H1 (cell line): ENCODE measurements around the gene C5orf22. TPM values are rescaled to one million over a fixed set of nuclear protein-coding genes. Genes with fewer than 3 reads are reported as not detected.

Experiments
- CTCF ChIA-PET: fragments of 300-600 bp; sonication (Branson Sonifier 250); formaldehyde crosslinking; loops from one replicate; lab custom pipeline; 2021; ENCODE audit not compliant: partially characterized antibody; lab: Charles Lee
- POLR2A ChIA-PET: fragments of 300-600 bp; sonication (Branson Sonifier 250); formaldehyde crosslinking; loops from one replicate; lab custom pipeline; 2021; ENCODE audit warnings: inconsistent platforms; ENCODE audit not compliant: partially characterized antibody; lab: Charles Lee
- DNase-seq, 2 experiments: peaks; one replicate each; pipeline versions ENCODE4 v3.0.0 to v3.0.0-alpha.2; 2010 to 2022; ENCODE audit warnings: low spot score in 2 of 2, low read depth in 1 of 2, mixed read lengths in 1 of 2
- FAIRE-seq: peaks from 2 replicates; lab custom pipeline; 2011; peaks lifted over from hg19 to GRCh38; lab: Jason Lieb, UNC
- H2AFZ ChIP-seq: 2 replicates; pipeline ENCODE4 v1.8.1; 2012; ENCODE audit warnings: low read length, inconsistent platforms
- H2AK5ac ChIP-seq: 2 replicates; pipeline ENCODE4 v1.6.1; 2013; ENCODE audit warnings: low read depth, low read length
- H2BK120ac ChIP-seq: replicated peaks from 2 replicates; pipeline ENCODE3; 2013; ENCODE audit warnings: low read depth, low read length, inconsistent platforms
- H2BK12ac ChIP-seq: 2 replicates; pipeline ENCODE4 v1.6.1; 2013; ENCODE audit warnings: low read depth, low read length
- H2BK15ac ChIP-seq: 2 replicates; pipeline ENCODE4 v1.6.1; 2013; ENCODE audit warnings: low read length
- H2BK20ac ChIP-seq: 2 replicates; pipeline ENCODE4 v1.6.1; 2013; ENCODE audit warnings: low read length
- H2BK5ac ChIP-seq: 2 replicates; pipeline ENCODE4 v1.6.1; 2013; ENCODE audit warnings: low read depth, low read length
- H3K14ac ChIP-seq: 2 replicates; pipeline ENCODE4 v1.6.1; 2013; ENCODE audit warnings: inconsistent platforms; ENCODE audit not compliant: insufficient read length
- H3K18ac ChIP-seq: 2 replicates; pipeline ENCODE4 v1.6.1; 2013; ENCODE audit warnings: low read length; ENCODE audit errors: extremely low read depth
- H3K23ac ChIP-seq: 2 replicates; pipeline ENCODE4 v1.6.1; 2013; ENCODE audit warnings: inconsistent platforms; ENCODE audit not compliant: insufficient read length
- H3K23me2 ChIP-seq: 2 replicates; pipeline ENCODE4 v1.6.1; 2013; ENCODE audit warnings: low read depth, low read length
- H3K27ac ChIP-seq: 2 replicates; pipeline ENCODE4 v1.6.1; 2011; ENCODE audit warnings: low read depth, low read length, inconsistent platforms
- H3K27me3 ChIP-seq, 4 experiments: replicated peaks in 1 of 4; 1 replicate in 1 of 4; 2 replicates in 3 of 4; pipeline versions ENCODE4 v1.6.1 to v1.8.1; 2011 to 2013; ENCODE audit warnings: low read length in 3 of 4, mild to moderate bottlenecking in 3 of 4, inconsistent platforms in 2 of 4, mixed read lengths in 2 of 4, moderate library complexity in 1 of 4; ENCODE audit not compliant: control insufficient read depth in 3 of 4, insufficient read depth in 3 of 4; ENCODE audit errors: extremely low read depth in 1 of 4
- H3K36me3 ChIP-seq, 4 experiments: 2 replicates each; pipeline versions ENCODE4 v1.6.1 to v1.8.1; 2011 to 2013; ENCODE audit warnings: mild to moderate bottlenecking in 4 of 4, low read length in 3 of 4, moderate library complexity in 2 of 4, control low read depth in 1 of 4, inconsistent platforms in 1 of 4; ENCODE audit not compliant: insufficient read depth in 4 of 4, control insufficient read depth in 2 of 4
- H3K4ac ChIP-seq: replicated peaks from 2 replicates; pipeline ENCODE3; 2013; ENCODE audit warnings: low read length, low read depth, mixed read lengths, inconsistent platforms; ENCODE audit not compliant: insufficient read length
- H3K4me1 ChIP-seq, 4 experiments: replicated peaks in 1 of 4; 1 replicate in 1 of 4; 2 replicates in 3 of 4; pipeline versions ENCODE4 v1.6.1 to v1.8.1; 2011 to 2013; ENCODE audit warnings: low read length in 3 of 4, inconsistent platforms in 2 of 4, mixed read lengths in 1 of 4; ENCODE audit not compliant: insufficient read depth in 4 of 4, control insufficient read depth in 3 of 4
- H3K4me2 ChIP-seq, 2 experiments: 2 replicates each; pipeline versions ENCODE4 v1.6.1 to v1.8.1; 2011 to 2013; ENCODE audit warnings: low read depth in 2 of 2, low read length in 2 of 2, control low read depth in 1 of 2, inconsistent platforms in 1 of 2, mild to moderate bottlenecking in 1 of 2; ENCODE audit not compliant: insufficient read depth in 1 of 2
- H3K4me3 ChIP-seq, 4 experiments: fragments of 200-600, 300-600 bp in 1 of 4; sonication (generic), shearing (Covaris generic), sonication (Bioruptor Twin) in 1 of 4; 2 replicates each; pipeline versions ENCODE4 v1.5.1 to v1.8.1; 2011 to 2016; ENCODE audit warnings: low read length in 4 of 4, low read depth in 3 of 4, control low read depth in 2 of 4, inconsistent platforms in 2 of 4, mild to moderate bottlenecking in 2 of 4, mixed read lengths in 1 of 4, moderate library complexity in 1 of 4; ENCODE audit not compliant: insufficient read depth in 2 of 4; ENCODE audit errors: extremely low read depth in 1 of 4
- H3K56ac ChIP-seq: replicated peaks from 2 replicates; pipeline ENCODE3; 2013; ENCODE audit warnings: low read depth, mild to moderate bottlenecking, mixed read lengths, low read length, inconsistent platforms; ENCODE audit not compliant: insufficient read length
- H3K79me1 ChIP-seq: 2 replicates; pipeline ENCODE4 v1.6.1; 2013; ENCODE audit warnings: low read depth, low read length, control low read depth
- H3K79me2 ChIP-seq, 2 experiments: 2 replicates each; pipeline versions ENCODE4 v1.6.1 to v1.8.1; 2012 to 2013; ENCODE audit warnings: low read length in 2 of 2, mild to moderate bottlenecking in 2 of 2, inconsistent platforms in 1 of 2; ENCODE audit not compliant: insufficient read depth in 2 of 2, control insufficient read depth in 1 of 2
- H3K9ac ChIP-seq, 4 experiments: replicated peaks in 1 of 4; 1 replicate in 1 of 4; 2 replicates in 3 of 4; pipeline versions ENCODE4 v1.6.1 to v1.8.1; 2011 to 2013; ENCODE audit warnings: low read depth in 3 of 4, low read length in 3 of 4, control low read depth in 2 of 4, mild to moderate bottlenecking in 2 of 4, moderate library complexity in 2 of 4, inconsistent platforms in 1 of 4; ENCODE audit errors: extremely low read depth in 1 of 4
- H3K9me3 ChIP-seq, 2 experiments: 2 replicates each; pipeline versions ENCODE4 v1.6.1 to v1.8.1; 2012 to 2013; ENCODE audit warnings: mild to moderate bottlenecking in 2 of 2, moderate library complexity in 2 of 2, control low read depth in 1 of 2, inconsistent platforms in 1 of 2, low read depth in 1 of 2, low read length in 1 of 2, mixed read lengths in 1 of 2; ENCODE audit not compliant: insufficient read depth in 2 of 2
- H4K20me1 ChIP-seq, 2 experiments: replicated peaks in 1 of 2; 2 replicates each; pipeline versions ENCODE3 to v1.8.1; 2011 to 2013; ENCODE audit warnings: inconsistent platforms in 2 of 2, low read length in 2 of 2, mild to moderate bottlenecking in 1 of 2; ENCODE audit not compliant: insufficient read depth in 2 of 2, control insufficient read depth in 1 of 2
- H4K5ac ChIP-seq: 2 replicates; pipeline ENCODE4 v1.6.1; 2013; ENCODE audit warnings: low read length, low read depth, mixed read lengths, inconsistent platforms; ENCODE audit not compliant: insufficient read length
- H4K8ac ChIP-seq: 2 replicates; pipeline ENCODE4 v1.8.0; 2013; ENCODE audit warnings: mild to moderate bottlenecking, moderate library complexity, low read length, inconsistent platforms; ENCODE audit not compliant: insufficient read depth; ENCODE audit errors: extremely low read depth
- H4K91ac ChIP-seq: replicated peaks from 2 replicates; pipeline ENCODE3; 2013; ENCODE audit warnings: low read length, mixed read lengths, inconsistent platforms; ENCODE audit not compliant: insufficient read length
- WGBS, 2 experiments: shearing (Covaris generic) in 1 of 2; methylation state at CpG; one replicate each; pipeline versions ENCODE4 v1.1.6 to v1.1.7; 2013 to 2015; ENCODE audit warnings: low lambda C conversion rate in 2 of 2, mixed read lengths in 2 of 2, inconsistent platforms in 1 of 2, low coverage in 1 of 2, missing lambda C conversion rate in 1 of 2; ENCODE audit not compliant: insufficient replicate concordance in 2 of 2, insufficient coverage in 1 of 2, insufficient read length in 1 of 2; ENCODE audit errors: extremely low coverage in 1 of 2, missing lambda C conversion rate in 1 of 2; 5-methylcytosine and 5-hydroxymethylcytosine counted together
- polyA plus RNA-seq, 7 experiments: library from polyadenylated mRNA; depleted of rRNA in 3 of 7; stranded (reverse) in 5 of 7; unstranded in 2 of 7; fragments of >200 nt in 5 of 7; fragments of 200-250 nt in 2 of 7; gene quantifications; 1 replicate in 5 of 7; 2 replicates in 1 of 7; 4 replicates in 1 of 7; pipeline versions ENCODE4 v1.2.1 to v1.2.3, GENCODE V29; 2011 to 2013; ENCODE audit warnings: missing spikeins in 2 of 7, mixed read lengths in 2 of 7
- total RNA-seq: library from RNA; stranded (reverse); fragmentation: NEBNext Ultra II Directional; extraction: Animal tissue kit (Norgen Biotek cat#: 25700); gene quantifications from 2 replicates; pipeline ENCODE4 v1.2.1, GENCODE V29; 2021

The C5orf22 gene
- total and polyA plus RNA-seq, 2 of the 8 experiments (the other 6 are each of a cell fraction or from before 2014, with no cell fraction given): 19.6 to 36.2 TPM

DNA sequence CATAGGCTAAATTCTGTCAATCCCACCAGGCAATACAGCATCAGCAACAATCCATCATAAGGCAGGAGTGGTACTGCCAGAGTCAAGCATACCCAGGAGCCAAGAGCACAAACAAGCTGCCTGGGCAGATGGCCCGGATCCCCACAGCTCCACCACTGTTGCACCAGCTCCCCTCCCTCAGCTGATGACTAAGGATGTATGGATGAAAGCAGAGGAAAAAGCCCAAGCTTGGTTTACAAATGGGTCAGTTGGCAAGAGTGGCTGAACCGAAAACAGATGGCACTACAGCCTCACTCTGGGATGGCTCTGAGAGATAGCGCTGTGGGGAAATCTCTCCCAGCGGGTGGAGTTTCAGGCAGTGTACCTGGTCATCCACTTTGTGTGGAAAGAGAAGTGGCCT lies 29.6 kb upstream of the C5orf22 start:
- WGBS, 2 experiments: 88% methylated on average over 4 of the region's 4 CpGs; no CpG with 5 or more reads in 1 of the 2 experiments
- no peak overlapping the region for H3K14ac ChIP-seq
- no peak overlapping the region for H2BK12ac ChIP-seq
- DNase-seq (no peak), FAIRE-seq (no peak)
- no peaks in the 10 kb centered on the region for H3K23me2 ChIP-seq
- no peaks in the 10 kb centered on the region for H3K9me3 ChIP-seq
- H2BK120ac ChIP-seq: no peak overlapping the region
- no peak overlapping the region for H2BK20ac ChIP-seq
- no peak overlapping the region for H3K4me2 ChIP-seq
- H3K4ac ChIP-seq: no peak overlapping the region
- no peak overlapping the region for H2AFZ ChIP-seq
- H4K5ac ChIP-seq: no peak overlapping the region
- H3K27me3 ChIP-seq: no peaks in the 10 kb centered on the region
- H3K23ac ChIP-seq: no peak overlapping the region
- H3K36me3 ChIP-seq: peaks cover 11 to 71% (median 54%) of the 10 kb centered on the region in 4 experiments; a peak in 6 of 8 replicates
- H3K79me2 ChIP-seq: no peaks in the 10 kb centered on the region
- H4K20me1 ChIP-seq: peaks cover 2 to 6% of the 10 kb centered on the region in 2 experiments
- H3K4me3 ChIP-seq: no peak overlapping the region
- no peak overlapping the region for H3K56ac ChIP-seq
- H3K4me1 ChIP-seq: no peaks in the 10 kb centered on the region
- CTCF ChIA-PET: interaction anchor here (0.6 to 0.8 kb wide), 2 partner anchors 102 to 1483 kb away, joined by 3 read pairs; no protein-coding TSS in a partner anchor
- H2BK5ac ChIP-seq: no peak overlapping the region
- H4K8ac ChIP-seq: no peak overlapping the region
- H3K79me1 ChIP-seq: no peaks in the 10 kb centered on the region
- POLR2A ChIA-PET: interaction anchor here (0.6 to 1.2 kb wide), 2 partner anchors 18 to 40 kb away, joined by 3 to 5 read pairs; no protein-coding TSS in a partner anchor
- H3K9ac ChIP-seq: no peak overlapping the region
- H2AK5ac ChIP-seq: no peak overlapping the region
- H2BK15ac ChIP-seq: no peak overlapping the region
- H3K27ac ChIP-seq: no peak overlapping the region
- H3K18ac ChIP-seq: no peak overlapping the region
- H4K91ac ChIP-seq: no peak overlapping the region
